ENCODE results near the gene SSBP2. TPM values are rescaled to one million over a fixed set of nuclear protein-coding genes. Genes with fewer than 3 reads are reported as not detected.

SSBP2 gene
- total RNA-seq, 6 donors from 2014 or later, result 23.0 to 110 (median 32.9) TPM

- ATAC-seq (ENCODE audit: low FRiP score in 2 of 2) (no peak), DNase-seq (no peak)
- no peaks in the 10 kb centered on the region for H3K36me3 ChIP-seq
- H3K27me3 ChIP-seq, result no peaks in the 10 kb centered on the region
- no peak overlapping the region for H3K4me3 ChIP-seq
- TF ChIP-seq POLR2AphosphoS5 (IDR thresholded peaks at IDR 0.05) (no peak), CTCF (IDR thresholded peaks at IDR 0.05) (no peak)
- H3K9me3 ChIP-seq, result no peaks in the 10 kb centered on the region
- H3K4me1 ChIP-seq, result no peaks in the 10 kb centered on the region
- H3K27ac ChIP-seq, result no peak overlapping the region
- 78 to 93% methylated on average over 1 of the region's 1 CpG for WGBS, 2 donors
Observed at GRCh38 chr5:81657386-81657785, 93.5 kb downstream of the SSBP2 start.

- no peak overlapping the region for H3K4me3 ChIP-seq
- DNase-seq, result no peak
Observed at GRCh38 chr5:81656783-81657182, 94.1 kb downstream of the SSBP2 start.

GRCh38 chr5:81650987-81651386 is 99.9 kb downstream of the SSBP2 start:
- no peak for DNase-seq
- TF ChIP-seq EP300 (IDR thresholded peaks at IDR 0.05) (no peak), CTCF (IDR thresholded peaks at IDR 0.05) (no peak), POLR2AphosphoS5 (IDR thresholded peaks at IDR 0.05) (no peak), POLR2A (IDR thresholded peaks at IDR 0.05) (no peak)
- ATAC-seq (ENCODE audit: low FRiP score in 2 of 2), result no peak
- H3K4me3 ChIP-seq, result no peak overlapping the region
- H3K36me3 ChIP-seq, result no peaks in the 10 kb centered on the region
- peaks cover 0 to 11% (median 0%) of the 10 kb centered on the region in 4 donors for H3K4me1 ChIP-seq
- H3K27me3 ChIP-seq, result no peaks in the 10 kb centered on the region
- no peaks in the 10 kb centered on the region for H3K9me3 ChIP-seq
- H3K27ac ChIP-seq, result no peak overlapping the region
- WGBS, 2 donors, result 71 to 79% methylated on average over 1 of the region's 1 CpG

More at GRCh38 chr5:81656783-81657182, 94.1 kb downstream of the SSBP2 start:
- ATAC-seq (ENCODE audit: low FRiP score in 2 of 2), result no peak
- no peak for TF ChIP-seq CTCF (IDR thresholded peaks at IDR 0.05)
- TF ChIP-seq EP300 (IDR thresholded peaks at IDR 0.05), result no peak
- no peak for TF ChIP-seq POLR2AphosphoS5 (IDR thresholded peaks at IDR 0.05)
- TF ChIP-seq POLR2A (IDR thresholded peaks at IDR 0.05), result no peak
- Histone ChIP-seq H3K27me3 (no peaks in the 10 kb centered on the region), H3K9me3 (no peaks in the 10 kb centered on the region), H3K4me1 (no peaks in the 10 kb centered on the region), H3K27ac (no peak overlapping the region), H3K36me3 (no peaks in the 10 kb centered on the region)
- WGBS, 2 donors, result 63 to 89% methylated on average over 3 of the region's 3 CpGs

- ATAC-seq (ENCODE audit: low FRiP score in 2 of 2), result no peak
- TF ChIP-seq POLR2AphosphoS5 (IDR thresholded peaks at IDR 0.05) (no peak), POLR2A (IDR thresholded peaks at IDR 0.05) (no peak), EP300 (IDR thresholded peaks at IDR 0.05) (no peak), CTCF (IDR thresholded peaks at IDR 0.05) (no peak)
- no peaks in the 10 kb centered on the region for H3K36me3 ChIP-seq
- no peak overlapping the region for H3K27ac ChIP-seq
- no peak for DNase-seq
- peaks cover 0 to 9% (median 0%) of the 10 kb centered on the region in 4 donors for H3K4me1 ChIP-seq
- H3K9me3 ChIP-seq, result no peaks in the 10 kb centered on the region
- no peaks in the 10 kb centered on the region for H3K27me3 ChIP-seq
- 96 to 99% methylated on average over 3 of the region's 3 CpGs for WGBS, 2 donors
- H3K4me3 ChIP-seq, result no peak overlapping the region
Observed at GRCh38 chr5:81646469-81646995, 104.4 kb downstream of the SSBP2 start.

GRCh38 chr5:81642210-81642609 is 108.7 kb downstream of the SSBP2 start:
- Histone ChIP-seq H3K9me3 (no peaks in the 10 kb centered on the region), H3K4me3 (no peak overlapping the region), H3K27me3 (no peaks in the 10 kb centered on the region), H3K36me3 (no peaks in the 10 kb centered on the region), H3K27ac (no peak overlapping the region), H3K4me1 (no peaks in the 10 kb centered on the region)
- ATAC-seq (ENCODE audit: low FRiP score in 2 of 2) (no peak), DNase-seq (no peak)
- no peak for TF ChIP-seq EP300 (IDR thresholded peaks at IDR 0.05)
- TF ChIP-seq CTCF (IDR thresholded peaks at IDR 0.05), result no peak
- TF ChIP-seq POLR2A (IDR thresholded peaks at IDR 0.05), result no peak
- TF ChIP-seq POLR2AphosphoS5 (IDR thresholded peaks at IDR 0.05), result no peak
